Esophagus muscularis mucosa (tissue), 4 donors: ENCODE results near the gene CLEC16A. TPM values are rescaled to one million over a fixed set of nuclear protein-coding genes. Genes with fewer than 3 reads are reported as not detected.

Experiments
- DNase-seq: peaks from one replicate; pipeline ENCODE4 v3.0.0-alpha.2; 2017; ENCODE audit errors: extremely low spot score
- H3K27ac ChIP-seq, 4 donors: fragments of 200-600 bp; sonication (generic); replicated peaks in 1 of 4; 1 replicate in 3 of 4; 2 replicates in 1 of 4; pipeline ENCODE4 v1.5.1; 2016 to 2019; ENCODE audit warnings: mild to moderate bottlenecking in 1 of 4
- H3K27me3 ChIP-seq, 4 donors: fragments of 200-600 bp; sonication (generic); one replicate each; pipeline versions ENCODE4 v1.5.1 to v1.6.0; 2016 to 2019
- H3K36me3 ChIP-seq, 4 donors: fragments of 200-600 bp; sonication (generic); one replicate each; pipeline ENCODE4 v1.5.1; 2016 to 2019
- H3K4me1 ChIP-seq, 4 donors: fragments of 200-600 bp; sonication (generic); one replicate each; pipeline ENCODE4 v1.5.1; 2016 to 2019
- H3K4me3 ChIP-seq, 4 donors: fragments of 200-600 bp; sonication (generic); 1 replicate in 2 of 4; 2 replicates in 2 of 4; pipeline ENCODE4 v1.5.1; 2016 to 2019; ENCODE audit warnings: mild to moderate bottlenecking in 4 of 4, moderate library complexity in 1 of 4
- H3K9me3 ChIP-seq, 4 donors: fragments of 200-600 bp; sonication (generic); 1 replicate in 3 of 4; 2 replicates in 1 of 4; pipeline ENCODE4 v1.5.1; 2016 to 2019
- EP300 ChIP-seq: sonication (generic); formaldehyde crosslinking; IDR thresholded peaks from one replicate; pipeline ENCODE4 v1.6.1; 2017; ENCODE audit warnings: antibody characterized with exemption
- POLR2A ChIP-seq: fragments of 450-650 bp; IDR thresholded peaks from one replicate; pipeline ENCODE4 v1.6.1; 2017; ENCODE audit warnings: antibody characterized with exemption, moderate library complexity, mild to moderate bottlenecking, low read depth
- POLR2AphosphoS5 ChIP-seq, 2 donors: sonication (generic); formaldehyde crosslinking; IDR thresholded peaks; one replicate each; pipeline ENCODE4 v1.6.1; 2017; ENCODE audit warnings: antibody characterized with exemption in 2 of 2
- WGBS: methylation state at CpG from one replicate; pipeline ENCODE4 v1.1.5; 2018; 5-methylcytosine and 5-hydroxymethylcytosine counted together
- intact Hi-C: fragments of 100-400 bp; cut with DNase I; formaldehyde crosslinking; loops from one replicate; pipeline ENCODE4 v1.15.1; 2023
- total RNA-seq, 4 donors: library from RNA; depleted of rRNA; stranded (reverse); fragments of >200 nt; gene quantifications; one replicate each; pipeline versions ENCODE4 v1.1.0 to v1.2.1, GENCODE V29; 2016
- TF ChIP-seq, protein P1 (sequence below), 3 experiments: fragments of 200-600 bp in 2 of 3; fragments of 450-650 bp in 1 of 3; sonication (generic) in 2 of 3; IDR thresholded peaks; one replicate each; pipeline ENCODE4 v1.5.1; 2017 to 2019; ENCODE audit warnings: antibody characterized with exemption in 3 of 3, mild to moderate bottlenecking in 2 of 3, moderate library complexity in 1 of 3

Gene CLEC16A
- total RNA-seq, 4 donors from 2014 or later: 22.3 to 34.7 (median 29.2) TPM

DNA sequence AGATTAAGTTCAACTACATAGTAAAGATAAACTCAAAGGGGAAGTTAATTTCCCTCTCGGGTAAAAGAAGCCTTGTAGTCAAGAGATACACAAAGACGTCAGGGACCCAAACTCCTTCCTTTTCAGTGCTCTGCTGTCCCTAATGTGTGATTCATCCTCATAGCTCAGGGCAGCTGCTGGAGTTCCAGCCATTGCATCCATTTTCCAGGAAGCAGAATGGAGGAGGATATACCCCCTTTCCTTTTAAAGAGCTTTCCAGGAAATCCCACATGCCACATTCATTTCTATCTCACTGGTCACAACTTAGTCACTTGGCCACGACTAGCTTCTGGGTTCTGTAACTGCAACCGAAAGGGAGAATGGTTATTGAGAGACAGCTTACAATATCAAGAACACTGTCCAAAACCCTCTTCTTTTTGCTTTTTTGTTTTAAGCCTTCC lies 216.3 kb downstream of the CLEC16A start:
- Histone ChIP-seq H3K9me3 (no peaks in the 10 kb centered on the region), H3K4me3 (no peak overlapping the region), H3K4me1 (peaks cover 23 to 75% (median 63%) of the 10 kb centered on the region in 4 donors), H3K27ac (peak overlapping the region; percentile 71 to 79 (median 77)), H3K27me3 (no peaks in the 10 kb centered on the region), H3K36me3 (no peaks in the 10 kb centered on the region)
- TF ChIP-seq POLR2AphosphoS5 (IDR thresholded peaks at IDR 0.05) (no peak), POLR2A (no peak), EP300 (no peak)
- TF ChIP-seq, protein P1, sequence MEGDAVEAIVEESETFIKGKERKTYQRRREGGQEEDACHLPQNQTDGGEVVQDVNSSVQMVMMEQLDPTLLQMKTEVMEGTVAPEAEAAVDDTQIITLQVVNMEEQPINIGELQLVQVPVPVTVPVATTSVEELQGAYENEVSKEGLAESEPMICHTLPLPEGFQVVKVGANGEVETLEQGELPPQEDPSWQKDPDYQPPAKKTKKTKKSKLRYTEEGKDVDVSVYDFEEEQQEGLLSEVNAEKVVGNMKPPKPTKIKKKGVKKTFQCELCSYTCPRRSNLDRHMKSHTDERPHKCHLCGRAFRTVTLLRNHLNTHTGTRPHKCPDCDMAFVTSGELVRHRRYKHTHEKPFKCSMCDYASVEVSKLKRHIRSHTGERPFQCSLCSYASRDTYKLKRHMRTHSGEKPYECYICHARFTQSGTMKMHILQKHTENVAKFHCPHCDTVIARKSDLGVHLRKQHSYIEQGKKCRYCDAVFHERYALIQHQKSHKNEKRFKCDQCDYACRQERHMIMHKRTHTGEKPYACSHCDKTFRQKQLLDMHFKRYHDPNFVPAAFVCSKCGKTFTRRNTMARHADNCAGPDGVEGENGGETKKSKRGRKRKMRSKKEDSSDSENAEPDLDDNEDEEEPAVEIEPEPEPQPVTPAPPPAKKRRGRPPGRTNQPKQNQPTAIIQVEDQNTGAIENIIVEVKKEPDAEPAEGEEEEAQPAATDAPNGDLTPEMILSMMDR (IDR thresholded peaks at IDR 0.05): no peak
- no peak for DNase-seq
- intact Hi-C loops: no loop called here
- WGBS: 76% methylated on average over 4 of the region's 4 CpGs

DNA sequence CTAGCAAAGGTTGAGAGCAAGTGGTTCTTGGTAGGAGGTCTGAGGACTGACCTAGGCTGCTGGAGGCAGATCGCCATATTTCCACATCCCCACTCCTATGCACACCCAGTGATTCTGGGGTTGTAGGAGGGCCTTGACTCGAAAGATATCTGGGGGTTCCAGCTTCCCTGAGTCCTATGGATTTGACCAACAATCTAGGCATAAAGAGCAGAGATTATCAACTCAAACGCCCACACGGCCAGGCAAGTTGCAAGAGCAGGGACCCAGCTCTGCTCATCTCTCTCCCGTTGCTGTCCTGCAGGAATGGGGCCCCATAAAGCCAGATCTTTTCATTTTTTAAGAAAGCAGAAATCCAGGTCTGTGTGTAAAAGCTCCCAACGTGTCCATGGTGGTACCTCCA lies 217.1 kb downstream of the CLEC16A start:
- no peak for DNase-seq
- no peaks in the 10 kb centered on the region for H3K27me3 ChIP-seq
- TF ChIP-seq, protein P1 (IDR thresholded peaks at IDR 0.05): no peak
- TF ChIP-seq POLR2A (no peak), EP300 (no peak), POLR2AphosphoS5 (IDR thresholded peaks at IDR 0.05) (no peak)
- peaks cover 23 to 75% (median 63%) of the 10 kb centered on the region in 4 donors for H3K4me1 ChIP-seq
- 85% methylated on average over 6 of the region's 6 CpGs for WGBS
- H3K9me3 ChIP-seq: no peaks in the 10 kb centered on the region
- H3K4me3 ChIP-seq: no peak overlapping the region
- intact Hi-C loops: no loop called here
- peak overlapping the region; percentile 71 to 79 (median 77) for H3K27ac ChIP-seq
- H3K36me3 ChIP-seq: peaks cover 0 to 5% (median 3%) of the 10 kb centered on the region in 4 donors

DNA sequence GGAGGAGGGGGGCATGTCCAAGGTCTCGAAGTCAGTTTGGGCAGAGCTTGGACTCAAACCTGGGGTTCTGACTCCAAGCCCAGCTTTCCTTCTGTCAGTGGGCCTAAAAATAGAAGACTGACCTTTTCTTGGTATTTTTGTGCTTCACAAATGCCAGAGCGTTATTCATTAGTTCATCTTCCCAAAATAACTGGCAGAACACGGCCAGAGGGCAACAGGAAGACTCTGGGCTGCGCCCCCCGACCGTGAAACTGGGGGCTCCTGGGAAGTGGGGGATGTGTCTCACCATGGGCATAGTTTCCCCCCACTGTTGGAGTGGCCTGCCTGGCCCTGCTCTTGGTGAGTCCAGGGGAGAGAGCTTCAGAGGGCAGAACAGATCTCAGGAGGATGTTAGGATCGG lies 217.6 kb downstream of the CLEC16A start:
- no peak overlapping the region for H3K4me3 ChIP-seq
- intact Hi-C loops: no loop called here
- peak overlapping the region; percentile 71 to 79 (median 77) for H3K27ac ChIP-seq
- H3K36me3 ChIP-seq: peaks cover 0 to 10% (median 8%) of the 10 kb centered on the region in 4 donors
- 17% methylated on average over 7 of the region's 7 CpGs for WGBS
- peaks cover 23 to 75% (median 63%) of the 10 kb centered on the region in 4 donors for H3K4me1 ChIP-seq
- no peak for DNase-seq
- H3K9me3 ChIP-seq: no peaks in the 10 kb centered on the region
- H3K27me3 ChIP-seq: no peaks in the 10 kb centered on the region
- peak in 1 of 2 donors; percentile 4 for TF ChIP-seq POLR2AphosphoS5 (IDR thresholded peaks at IDR 0.05)
- no peak for TF ChIP-seq POLR2A
- TF ChIP-seq EP300: no peak
- TF ChIP-seq, protein P1 (IDR thresholded peaks at IDR 0.05): no peak

DNA sequence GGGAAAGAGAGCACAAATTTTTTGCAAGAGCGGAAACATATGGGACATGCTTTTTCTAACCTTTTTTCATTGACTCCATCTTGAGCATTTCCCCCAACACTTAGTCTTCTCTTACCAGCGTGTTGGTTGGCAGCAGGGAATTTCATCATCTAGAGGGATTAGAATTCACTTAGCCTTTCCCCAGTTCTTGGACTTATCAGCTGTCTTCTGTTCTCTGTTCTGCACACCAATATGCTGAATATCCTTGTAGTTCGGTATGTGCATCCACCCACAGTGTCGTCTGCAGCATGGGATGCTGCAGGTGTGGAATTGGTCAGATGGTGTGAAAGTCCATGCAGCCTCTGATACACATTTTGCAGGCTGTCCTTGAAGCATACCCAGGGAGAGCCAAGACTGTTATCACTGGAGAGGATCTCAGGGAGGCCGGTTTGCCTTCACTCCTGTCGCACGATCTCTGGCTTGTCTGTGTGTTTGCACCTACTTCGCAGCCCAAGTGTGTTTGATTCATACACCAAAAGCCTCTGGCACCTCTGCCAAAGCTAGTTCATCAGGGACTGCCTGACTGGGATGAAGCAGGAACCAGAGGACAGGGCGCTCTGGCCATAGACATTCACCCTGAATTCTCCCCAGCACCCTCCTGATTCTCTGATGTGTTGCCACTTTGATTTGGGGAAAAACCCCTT lies 218.4 kb downstream of the CLEC16A start:
- TF ChIP-seq POLR2AphosphoS5 (IDR thresholded peaks at IDR 0.05) (no peak), POLR2A (no peak), EP300 (no peak)
- TF ChIP-seq, protein P1 (IDR thresholded peaks at IDR 0.05): no peak
- peaks cover 0 to 18% (median 15%) of the 10 kb centered on the region in 4 donors for H3K36me3 ChIP-seq
- no peaks in the 10 kb centered on the region for H3K9me3 ChIP-seq
- 61% methylated on average over 8 of the region's 9 CpGs for WGBS
- H3K4me1 ChIP-seq: peaks cover 23 to 69% (median 56%) of the 10 kb centered on the region in 4 donors
- H3K4me3 ChIP-seq: no peak overlapping the region
- H3K27ac ChIP-seq: peak overlapping the region; percentile 71 to 79 (median 77)
- no peaks in the 10 kb centered on the region for H3K27me3 ChIP-seq
- intact Hi-C loops: no loop called here
- no peak for DNase-seq
